ELR (cell line): ENCODE data around the gene ADCY9.
A peak's percentile ranks its signal among the peaks of the same experiment; 100 is the strongest.

Experiments
- DNase-seq: peaks from one replicate; pipeline ENCODE4 v3.0.0-alpha.2; 2015; ENCODE audit warnings: low read depth

ADCY9 gene

DNA sequence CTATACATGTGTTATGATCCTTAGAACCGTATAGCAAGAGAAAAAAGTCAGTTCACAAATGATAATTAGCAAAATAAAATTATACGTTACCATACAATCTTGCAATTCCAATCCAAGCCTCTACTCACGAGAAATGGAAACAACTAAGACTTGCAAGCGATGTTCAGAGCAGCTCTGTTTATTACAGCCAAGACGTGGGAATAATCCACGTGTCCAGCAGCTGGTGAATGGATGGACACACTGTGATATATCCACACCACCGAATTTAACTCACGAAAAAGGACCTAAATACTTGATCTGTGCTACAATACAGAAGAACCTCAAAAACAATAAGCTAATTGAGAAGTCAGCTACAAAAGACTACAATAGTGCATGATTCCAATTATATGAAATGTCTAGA is 88.1 kb downstream of the ADCY9 start:
- no peak for DNase-seq

DNA sequence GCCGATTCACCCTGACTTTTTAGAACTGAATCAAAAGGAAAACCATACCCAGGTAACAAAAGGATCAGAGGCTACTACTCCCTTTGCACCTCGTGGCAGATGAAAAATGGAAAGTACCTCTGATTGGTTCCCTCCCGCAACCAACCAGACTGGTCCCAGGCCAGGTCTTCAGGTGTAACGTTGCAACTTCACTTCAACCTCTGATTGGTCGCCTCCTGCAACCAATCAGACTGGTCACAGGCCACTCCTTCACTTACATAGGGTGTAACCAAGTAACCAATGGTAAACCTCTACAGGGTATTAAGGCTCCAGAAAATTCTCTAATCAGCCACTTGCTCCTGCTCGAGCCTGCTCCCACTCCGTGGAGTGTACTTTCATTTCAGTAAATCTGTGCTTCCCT is 89.4 kb downstream of the ADCY9 start:
- no peak for DNase-seq

- DNase-seq = no peak
Observed at GRCh38 chr16:4025428-4025827, 90.8 kb downstream of the ADCY9 start.

DNA sequence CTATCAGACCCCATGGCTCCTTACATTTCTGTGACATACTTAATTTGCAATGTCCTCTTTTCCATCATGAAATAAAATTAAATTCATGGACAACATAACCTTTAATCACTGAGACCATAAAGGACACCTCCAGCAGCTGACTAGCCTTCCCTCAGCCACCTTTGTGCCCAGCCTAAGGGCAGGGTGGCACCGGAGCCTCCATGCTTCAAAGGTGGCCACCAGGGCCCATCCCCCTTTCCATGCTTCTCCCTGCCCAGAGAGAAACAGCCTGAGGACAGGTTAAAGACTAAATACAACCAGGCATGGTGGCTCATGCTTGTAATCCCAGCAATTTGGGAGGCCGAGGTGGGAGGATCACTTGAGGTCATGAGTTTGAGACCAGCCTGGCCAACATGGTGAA is 94.3 kb downstream of the ADCY9 start:
- no peak for DNase-seq

DNA sequence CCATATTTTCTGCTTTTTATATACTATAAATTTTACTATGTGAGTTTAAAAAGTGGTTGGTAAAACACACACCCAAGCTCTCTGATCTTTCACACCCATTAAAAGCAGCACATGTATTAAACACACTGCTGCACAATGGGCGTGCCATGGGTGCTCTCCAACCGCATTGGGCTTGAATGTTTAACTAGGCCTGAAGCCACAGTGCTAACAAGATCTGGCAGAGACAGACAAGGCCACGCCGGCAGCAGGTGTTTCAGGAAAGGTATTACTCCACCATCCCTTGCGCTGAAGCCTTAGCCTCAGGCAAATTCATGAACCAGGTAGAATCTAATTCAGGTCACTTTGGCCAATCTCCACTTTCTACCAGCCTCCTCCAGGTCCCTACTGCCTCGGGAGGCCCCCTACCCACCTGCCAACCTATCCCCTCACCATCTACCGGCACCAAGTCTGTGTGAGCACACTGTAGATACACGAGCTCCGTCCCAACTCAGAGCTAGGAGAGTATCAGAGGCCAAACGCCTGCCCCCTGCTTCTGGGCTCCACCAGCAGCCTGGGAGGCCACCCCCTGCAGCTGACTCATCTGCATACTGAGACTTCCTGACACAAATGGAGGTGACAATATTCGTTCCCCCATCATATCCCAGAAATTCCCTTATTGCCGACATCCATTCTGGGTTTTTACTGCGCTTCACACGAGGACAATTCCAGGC is 95.0 kb downstream of the ADCY9 start:
- DNase-seq = no peak

GRCh38 chr16:4019371-4019791 is 96.9 kb downstream of the ADCY9 start:
- no peak for DNase-seq

GRCh38 chr16:4018391-4018790 is 97.9 kb downstream of the ADCY9 start:
- DNase-seq = no peak

- no peak for DNase-seq
Observed at GRCh38 chr16:4017807-4018206, 98.4 kb downstream of the ADCY9 start.

- DNase-seq = no peak
Observed at GRCh38 chr16:4016658-4017057, 99.6 kb downstream of the ADCY9 start.

DNA sequence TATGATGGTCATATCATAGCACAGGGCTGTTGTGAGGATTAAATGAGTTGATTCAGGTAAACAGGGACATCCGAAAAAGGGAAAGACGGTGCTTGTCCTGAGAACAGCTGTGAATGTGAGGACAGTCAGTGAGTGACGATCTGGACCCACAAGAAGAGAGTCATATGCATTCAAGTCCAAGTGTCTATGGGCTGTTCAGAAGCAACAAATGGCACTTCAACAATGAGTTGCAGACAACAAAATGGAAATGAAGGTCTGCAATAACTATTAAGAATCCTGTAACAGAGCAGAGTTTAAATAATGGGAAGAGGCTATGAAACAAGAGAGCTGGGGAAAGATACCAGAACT is 100.3 kb downstream of the ADCY9 start:
- no peak for DNase-seq

- DNase-seq = peak; percentile 26
Observed at GRCh38 chr16:4015275-4016004, 100.8 kb downstream of the ADCY9 start.

DNA sequence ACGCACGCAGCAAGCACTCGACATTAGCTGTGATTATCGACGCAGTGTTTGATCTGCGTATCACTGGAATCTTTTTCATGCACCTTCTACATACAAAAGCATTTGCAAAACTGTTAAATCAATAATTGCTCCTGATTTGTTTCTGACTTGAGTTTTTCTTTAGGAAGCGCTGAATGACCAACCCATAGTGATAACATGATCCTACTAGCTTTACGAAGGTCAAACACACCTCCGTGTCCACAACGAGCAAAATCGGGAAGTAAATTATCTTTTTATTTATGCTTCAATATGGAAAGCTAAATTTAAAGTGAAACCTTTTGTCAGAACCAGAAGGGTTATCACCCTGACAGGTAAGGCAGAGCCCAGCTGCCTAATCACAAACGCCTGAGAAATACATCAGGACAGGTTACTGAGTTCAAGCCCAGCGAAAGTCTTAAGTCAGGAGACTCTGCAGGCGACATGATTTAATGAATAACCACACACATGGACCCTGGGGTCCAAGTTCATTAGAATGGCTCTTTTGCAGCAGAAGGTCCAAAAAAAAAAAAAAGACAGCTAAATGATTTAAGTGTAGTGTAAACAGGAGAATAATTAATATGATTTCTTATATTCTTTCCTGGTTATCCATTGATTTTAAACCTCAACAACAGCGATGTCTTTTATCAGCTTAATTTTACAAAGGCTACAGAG is 104.2 kb downstream of the ADCY9 start:
- DNase-seq = no peak

- DNase-seq = no peak
Observed at GRCh38 chr16:4011225-4011939, 104.9 kb downstream of the ADCY9 start.

- no peak for DNase-seq
Observed at GRCh38 chr16:4010225-4011158, 105.8 kb downstream of the ADCY9 start.

GRCh38 chr16:4009177-4009576 is 107.1 kb downstream of the ADCY9 start:
- DNase-seq = no peak

- no peak for DNase-seq
Observed at GRCh38 chr16:4008116-4008515, 108.1 kb downstream of the ADCY9 start.

- DNase-seq = no peak
Observed at GRCh38 chr16:4006397-4006999, 109.7 kb downstream of the ADCY9 start.

DNA sequence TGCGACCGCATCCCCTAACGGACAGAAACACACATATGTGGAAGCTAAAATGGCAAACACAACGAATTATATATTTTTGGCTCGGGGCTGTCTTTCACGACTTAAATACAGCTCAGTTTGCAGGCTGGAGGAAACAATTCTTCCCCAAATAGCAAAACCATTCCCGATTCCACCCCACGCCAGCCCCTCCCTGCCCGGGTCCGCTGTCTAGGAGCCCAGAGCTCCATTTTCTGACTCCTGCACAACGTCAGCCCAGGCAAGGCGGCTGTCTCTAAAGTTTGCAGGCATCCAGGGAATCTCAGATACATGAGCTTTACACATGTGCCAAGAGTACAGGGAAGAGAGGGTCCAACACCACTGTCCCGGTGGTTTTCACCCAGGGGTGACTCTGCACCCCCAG is 110.5 kb downstream of the ADCY9 start:
- no peak for DNase-seq

- DNase-seq = no peak
Observed at GRCh38 chr16:4005281-4005680, 111.0 kb downstream of the ADCY9 start.

DNA sequence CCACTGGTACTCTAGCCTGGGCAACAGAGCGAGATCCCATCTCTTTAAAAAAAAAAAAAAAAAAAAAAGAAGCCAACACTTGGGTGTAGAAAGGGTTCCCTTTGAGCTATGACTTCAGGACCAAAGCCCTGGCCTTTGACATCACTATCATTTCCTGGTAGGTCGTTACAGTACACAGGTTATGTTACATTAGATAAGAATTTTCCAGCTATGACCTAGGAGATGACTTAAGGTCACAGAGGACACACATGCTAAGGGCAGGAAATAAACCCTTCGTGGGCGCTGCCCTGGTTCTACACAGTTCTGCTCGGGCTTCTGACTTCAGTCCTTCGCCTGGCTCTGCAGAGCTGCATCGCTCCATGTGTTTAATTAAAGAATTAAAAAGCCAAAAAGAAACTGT is 112.0 kb downstream of the ADCY9 start:
- no peak for DNase-seq

DNA sequence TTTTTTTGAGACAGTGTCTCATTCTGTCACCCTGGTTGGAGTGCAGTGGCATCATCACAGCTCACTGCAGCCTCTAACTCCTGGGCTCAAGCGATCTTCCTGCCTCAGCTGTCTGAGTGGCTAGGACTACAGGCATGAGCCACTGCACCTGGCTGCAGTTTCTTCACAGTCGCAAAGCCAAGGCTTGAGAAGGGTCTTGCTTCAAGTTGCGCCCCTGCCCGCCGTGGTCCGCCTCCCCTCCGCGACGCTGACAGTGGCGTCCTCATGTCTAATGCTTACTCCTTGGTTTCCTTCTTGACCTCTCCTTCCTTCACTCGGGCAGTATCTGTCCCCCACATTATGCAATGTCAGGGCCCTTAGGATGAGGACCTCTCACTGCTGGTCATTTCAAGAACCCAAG is 112.7 kb downstream of the ADCY9 start:
- no peak for DNase-seq
